ENCODE data around the gene ITGB8.

DNA sequence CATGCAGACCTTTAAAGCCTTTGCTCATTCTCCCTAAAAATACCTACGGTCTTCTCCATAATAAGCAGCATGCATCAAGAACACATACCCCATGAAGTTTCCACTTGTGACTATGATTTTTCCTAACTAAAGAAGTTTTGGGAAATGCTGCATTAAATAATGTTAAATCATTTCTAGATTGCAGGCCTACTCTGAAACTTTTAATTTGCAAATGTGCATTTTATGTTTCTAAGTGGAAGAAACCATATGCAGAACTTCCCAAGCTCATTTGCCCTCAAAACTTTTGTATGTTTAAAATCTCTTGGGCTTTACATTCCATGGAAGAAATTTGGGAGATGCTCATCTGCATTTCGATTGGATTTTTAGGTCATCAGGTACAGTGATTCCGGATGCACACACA, 63.6 kb downstream of the ITGB8 start:
- no peak for TF ChIP-seq CBX3 (IDR thresholded peaks at IDR 0.05; ENCODE audit: low read depth)
- TF ChIP-seq POLR2A (IDR thresholded peaks at IDR 0.05; ENCODE audit: borderline replicate concordance, extremely low read depth, insufficient read depth, insufficient read length) = no peak
- no peak for TF ChIP-seq JUND (IDR thresholded peaks at IDR 0.05)
- no peak for TF ChIP-seq POLR2AphosphoS5 (IDR thresholded peaks at IDR 0.05; ENCODE audit: low read depth, low read length)
- TF ChIP-seq EZH2 (IDR thresholded peaks at IDR 0.05) = no peak
